Kidney (tissue), 14 donors: Measurements from ENCODE around the gene CNOT9. TPM values are rescaled to one million over a fixed set of nuclear protein-coding genes. Genes with fewer than 3 reads are reported as not detected.

Source experiments
- DNase-seq, 5 donors: peaks; one replicate each; pipeline ENCODE4 v3.0.0-alpha.2; 2013 to 2020
- FAIRE-seq: peaks from 2 replicates; lab custom pipeline; 2012; peaks lifted over from hg19 to GRCh38; lab: Jason Lieb, UNC
- H3K27ac ChIP-seq, 2 donors: one replicate each; pipeline ENCODE4 v1.7.0; 2013; ENCODE audit warnings: low read depth in 2 of 2, low read length in 2 of 2, inconsistent platforms in 1 of 2
- H3K27me3 ChIP-seq: one replicate; pipeline ENCODE4 v1.7.1; 2013; ENCODE audit warnings: low read length, inconsistent platforms; ENCODE audit not compliant: control insufficient read depth, insufficient read depth
- H3K36me3 ChIP-seq, 3 donors: one replicate each; pipeline versions ENCODE4 v1.7.0 to v1.7.1; 2013; ENCODE audit warnings: low read length in 3 of 3, control low read depth in 1 of 3, inconsistent platforms in 1 of 3; ENCODE audit not compliant: insufficient read depth in 3 of 3, control insufficient read depth in 2 of 3
- H3K4me1 ChIP-seq, 3 donors: one replicate each; pipeline versions ENCODE4 v1.7.0 to v1.7.1; 2013; ENCODE audit warnings: low read length in 3 of 3, inconsistent platforms in 1 of 3, low read depth in 1 of 3; ENCODE audit not compliant: control insufficient read depth in 2 of 3, insufficient read depth in 2 of 3
- H3K4me3 ChIP-seq, 3 donors: one replicate each; pipeline versions ENCODE4 v1.7.0 to v1.8.1; 2013; ENCODE audit warnings: low read length in 3 of 3, control low read depth in 1 of 3, inconsistent platforms in 1 of 3
- H3K9ac ChIP-seq, 3 donors: one replicate each; pipeline versions ENCODE4 v1.7.0 to v1.7.1; 2013; ENCODE audit warnings: low read length in 3 of 3, control low read depth in 1 of 3, inconsistent platforms in 1 of 3
- H3K9me3 ChIP-seq, 3 donors: one replicate each; pipeline versions ENCODE4 v1.7.0 to v1.7.1; 2013; ENCODE audit warnings: low read length in 3 of 3, control low read depth in 1 of 3, inconsistent platforms in 1 of 3; ENCODE audit not compliant: control insufficient read depth in 2 of 3, insufficient read depth in 1 of 3
- CTCF ChIP-seq: IDR thresholded peaks from 3 replicates; pipeline ENCODE4 v1.5.1; 2012; ENCODE audit warnings: mild to moderate bottlenecking, moderate library complexity, borderline replicate concordance; ENCODE audit not compliant: insufficient read depth; ENCODE audit errors: extremely low read depth
- intact Hi-C: fragments of 100-400 bp; cut with DNase I; formaldehyde crosslinking; loops from one replicate; pipeline ENCODE4 v1.11.1; 2022
- polyA plus RNA-seq: library from polyadenylated mRNA; stranded (reverse); fragments of 350-450 nt; fragmentation: Illumina TruSeq; extraction: RNeasy Lipid Tissue Mini Kit (QIAGEN cat#74804); gene quantifications from one replicate; pipeline ENCODE4 v1.2.3, GENCODE V29; 2014; ENCODE audit warnings: low read depth, low replicate concordance; ENCODE audit not compliant: insufficient read depth
- total RNA-seq: library from RNA; stranded (reverse); fragmentation: NEBNext Ultra II Directional; extraction: Animal tissue kit (Norgen Biotek cat#: 25700); gene quantifications from one replicate; pipeline ENCODE4 v1.2.1, GENCODE V29; 2021
- donor health status: control.
- donor health status: control.
- donor health status: control.
- donor health status: control.
- donor health status: control.
- donor health status: DM: yes; HTN: yes; CAD: no.
- donor health status: Normal renal cell carcinoma (clear cell type).

CNOT9 gene
- total and polyA plus RNA-seq, 2 donors from 2014 or later: 12.6 to 35.8 TPM

- DNase-seq (no peak), FAIRE-seq (no peak)
- H3K9ac ChIP-seq: no peak overlapping the region
- intact Hi-C loops: no loop called here
- H3K27me3 ChIP-seq: no peaks in the 10 kb centered on the region
- H3K4me3 ChIP-seq: no peak overlapping the region
- no peaks in the 10 kb centered on the region for H3K9me3 ChIP-seq
- H3K36me3 ChIP-seq: peaks cover 7 to 17% (median 8%) of the 10 kb centered on the region in 3 donors
- no peaks in the 10 kb centered on the region for H3K4me1 ChIP-seq
- no peak overlapping the region for H3K27ac ChIP-seq
- no peak for TF ChIP-seq CTCF
Measured at GRCh38 chr2:218555527-218555926, 13.1 kb upstream of the CNOT9 start.

GRCh38 chr2:218557941-218558340 lies 10.7 kb upstream of the CNOT9 start:
- Histone ChIP-seq H3K27me3 (no peaks in the 10 kb centered on the region), H3K9ac (no peak overlapping the region), H3K9me3 (no peaks in the 10 kb centered on the region), H3K4me3 (no peak overlapping the region), H3K36me3 (peaks cover 6 to 13% (median 7%) of the 10 kb centered on the region in 3 donors), H3K27ac (no peak overlapping the region), H3K4me1 (no peaks in the 10 kb centered on the region)
- DNase-seq: no peak
- intact Hi-C loops: no loop called here
- no peak for FAIRE-seq
- no peak for TF ChIP-seq CTCF

GRCh38 chr2:218558986-218559385 lies 9.7 kb upstream of the CNOT9 start:
- Histone ChIP-seq H3K9me3 (no peaks in the 10 kb centered on the region), H3K36me3 (peaks cover 0 to 8% (median 2%) of the 10 kb centered on the region in 3 donors), H3K4me3 (no peak overlapping the region), H3K27me3 (no peaks in the 10 kb centered on the region), H3K27ac (no peak overlapping the region), H3K4me1 (no peaks in the 10 kb centered on the region), H3K9ac (no peak overlapping the region)
- intact Hi-C loops: no loop called here
- DNase-seq (peak in 4 of 5 donors; percentile 64 to 86 (median 76)), FAIRE-seq (no peak)
- no peak for TF ChIP-seq CTCF

GRCh38 chr2:218564056-218564455 lies 4.6 kb upstream of the CNOT9 start:
- no peaks in the 10 kb centered on the region for H3K27me3 ChIP-seq
- FAIRE-seq (no peak), DNase-seq (no peak)
- H3K4me3 ChIP-seq: no peak overlapping the region
- intact Hi-C loops: no loop called here
- H3K4me1 ChIP-seq: peaks cover 0 to 2% (median 0%) of the 10 kb centered on the region in 3 donors
- no peak for TF ChIP-seq CTCF
- H3K9me3 ChIP-seq: no peaks in the 10 kb centered on the region
- peaks cover 0 to 4% (median under 1%) of the 10 kb centered on the region in 3 donors for H3K36me3 ChIP-seq
- H3K27ac ChIP-seq: no peak overlapping the region
- H3K9ac ChIP-seq: no peak overlapping the region
